ENCODE data around the gene ULBP2. TPM values are rescaled to one million over a fixed set of nuclear protein-coding genes. Genes with fewer than 3 reads are reported as not detected.
"Not testable (repeated sequence)": the region's sequence is repeated elsewhere in the genome, so short reads cannot be mapped to it uniquely, and the experiment has no call there.

ULBP2 gene
- polyA plus RNA-seq, 1 donor: 0.09 TPM

GRCh38 chr6:149909701-149910470, 31.9 kb upstream of the ULBP2 start:
- H3K4me1 ChIP-seq (ENCODE audit: control insufficient read depth, insufficient read depth, low read length): no peaks in the 10 kb centered on the region
- no peak overlapping the region for H3K27ac ChIP-seq (ENCODE audit: low read length)
- H3K27me3 ChIP-seq (ENCODE audit: control insufficient read depth, insufficient read depth, low read length): no peaks in the 10 kb centered on the region
- H3K36me3 ChIP-seq (ENCODE audit: control insufficient read depth, insufficient read depth, low read length): no peaks in the 10 kb centered on the region
- no peak for DNase-seq
- peaks cover 7% of the 10 kb centered on the region for H3K9me3 ChIP-seq (ENCODE audit: control insufficient read depth, low read depth, low read length)
- no peak overlapping the region for H3K4me3 ChIP-seq (ENCODE audit: low read length)
- no CpG with 5 or more reads among the region's 9 CpGs for WGBS (ENCODE audit: insufficient coverage, low lambda C conversion rate)

DNA sequence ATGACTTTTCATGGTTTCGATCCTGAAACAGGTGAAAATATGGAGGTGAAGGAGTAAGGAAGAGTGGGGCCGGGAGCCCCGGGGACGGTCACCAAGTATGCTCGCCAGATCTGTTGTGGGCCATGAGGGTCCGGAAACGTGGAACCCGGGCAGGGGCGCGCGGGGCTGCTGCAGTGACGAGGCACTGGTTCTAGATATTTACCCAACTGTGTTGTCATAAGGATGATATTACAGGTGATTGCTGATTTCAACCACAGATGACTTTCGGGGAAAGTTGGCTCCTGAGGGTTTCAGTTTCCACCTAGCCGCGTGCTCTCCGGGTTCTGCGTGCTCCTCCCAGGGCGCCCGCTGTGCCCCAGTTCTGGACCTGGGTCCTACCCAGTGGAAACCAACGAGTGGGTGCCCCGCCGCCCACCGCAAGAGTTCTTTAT, 31.1 kb upstream of the ULBP2 start:
- Histone ChIP-seq H3K4me1 (ENCODE audit: control insufficient read depth, insufficient read depth, low read length) (no peaks in the 10 kb centered on the region), H3K4me3 (ENCODE audit: low read length) (no peak overlapping the region), H3K9me3 (ENCODE audit: control insufficient read depth, low read depth, low read length) (peaks cover 7% of the 10 kb centered on the region), H3K27me3 (ENCODE audit: control insufficient read depth, insufficient read depth, low read length) (no peaks in the 10 kb centered on the region), H3K36me3 (ENCODE audit: control insufficient read depth, insufficient read depth, low read length) (no peaks in the 10 kb centered on the region), H3K27ac (ENCODE audit: low read length) (no peak overlapping the region)
- no peak for DNase-seq
- WGBS (ENCODE audit: insufficient coverage, low lambda C conversion rate): 95% methylated on average over 4 of the region's 23 CpGs

- not testable (repeated sequence) for H3K27me3 ChIP-seq (ENCODE audit: control insufficient read depth, insufficient read depth, low read length); DNase-seq; H3K27ac ChIP-seq (ENCODE audit: low read length); H3K9me3 ChIP-seq (ENCODE audit: control insufficient read depth, low read depth, low read length); H3K4me1 ChIP-seq (ENCODE audit: control insufficient read depth, insufficient read depth, low read length); H3K36me3 ChIP-seq (ENCODE audit: control insufficient read depth, insufficient read depth, low read length); H3K4me3 ChIP-seq (ENCODE audit: low read length)
- no CpG with 5 or more reads among the region's 3 CpGs for WGBS (ENCODE audit: insufficient coverage, low lambda C conversion rate)
Measured at GRCh38 chr6:149912680-149913079, 29.1 kb upstream of the ULBP2 start.

DNA sequence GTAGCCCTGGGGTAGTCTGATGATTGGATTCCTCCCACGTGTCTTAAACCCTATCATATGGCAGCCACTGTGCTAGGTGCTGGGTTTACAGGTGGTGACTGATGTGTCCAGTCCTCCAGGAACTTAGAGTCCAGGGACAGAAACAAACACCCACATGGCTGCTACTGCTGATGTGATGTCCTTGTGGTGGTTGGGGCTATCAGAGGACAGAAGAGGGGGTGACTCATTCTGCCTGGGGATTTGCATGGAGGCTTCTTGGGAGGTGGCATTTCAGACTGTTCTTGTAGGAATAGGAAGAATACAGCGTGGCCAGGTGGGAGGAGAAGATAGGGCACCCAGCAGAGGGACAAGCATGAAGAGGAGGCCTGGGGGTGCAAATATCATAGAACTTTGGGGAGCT, 28.7 kb upstream of the ULBP2 start:
- Histone ChIP-seq H3K27ac (ENCODE audit: low read length) (no peak overlapping the region), H3K27me3 (ENCODE audit: control insufficient read depth, insufficient read depth, low read length) (no peaks in the 10 kb centered on the region), H3K4me1 (ENCODE audit: control insufficient read depth, insufficient read depth, low read length) (no peaks in the 10 kb centered on the region), H3K4me3 (ENCODE audit: low read length) (no peak overlapping the region), H3K9me3 (ENCODE audit: control insufficient read depth, low read depth, low read length) (peaks cover 7% of the 10 kb centered on the region), H3K36me3 (ENCODE audit: control insufficient read depth, insufficient read depth, low read length) (no peaks in the 10 kb centered on the region)
- WGBS (ENCODE audit: insufficient coverage, low lambda C conversion rate): no CpG with 5 or more reads among the region's 2 CpGs
- no peak for DNase-seq

DNA sequence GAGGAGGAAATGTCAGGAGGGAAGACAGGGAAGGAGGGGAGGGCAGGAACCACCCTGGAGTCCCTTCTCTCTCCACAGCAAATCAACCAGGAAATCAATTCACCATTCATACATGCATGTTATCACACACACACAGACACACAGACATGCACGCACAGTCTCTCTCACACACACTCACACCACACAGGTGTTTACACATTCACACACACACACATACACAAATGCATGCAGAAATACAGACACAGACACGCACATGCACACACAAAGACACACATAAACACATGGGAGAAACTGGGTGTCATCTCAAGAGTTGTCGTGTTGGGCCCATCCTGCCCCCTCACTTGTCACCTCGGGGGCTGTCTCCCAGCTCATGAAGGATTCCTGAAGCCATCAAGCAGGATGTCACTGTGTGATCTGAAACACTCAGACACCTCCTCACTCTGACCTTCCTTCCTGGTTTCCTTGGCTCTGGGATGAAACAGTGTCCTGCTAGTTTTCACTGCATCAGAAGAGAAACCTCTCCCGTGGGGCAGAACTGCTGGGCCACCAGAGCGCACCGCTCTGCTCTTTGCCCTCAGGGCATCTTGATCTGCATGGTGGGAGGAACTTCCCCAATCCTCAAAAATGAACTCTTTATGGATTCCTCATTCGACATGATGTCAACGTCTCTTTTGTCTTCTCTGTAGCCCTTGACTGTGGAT, 28.1 kb upstream of the ULBP2 start:
- H3K27ac ChIP-seq (ENCODE audit: low read length): no peak overlapping the region
- peaks cover 4% of the 10 kb centered on the region for H3K9me3 ChIP-seq (ENCODE audit: control insufficient read depth, low read depth, low read length)
- H3K4me3 ChIP-seq (ENCODE audit: low read length): no peak overlapping the region
- WGBS (ENCODE audit: insufficient coverage, low lambda C conversion rate): no CpG with 5 or more reads among the region's 9 CpGs
- H3K36me3 ChIP-seq (ENCODE audit: control insufficient read depth, insufficient read depth, low read length): no peaks in the 10 kb centered on the region
- no peaks in the 10 kb centered on the region for H3K27me3 ChIP-seq (ENCODE audit: control insufficient read depth, insufficient read depth, low read length)
- no peak for DNase-seq
- H3K4me1 ChIP-seq (ENCODE audit: control insufficient read depth, insufficient read depth, low read length): no peaks in the 10 kb centered on the region

- DNase-seq: no peak
- H3K27me3 ChIP-seq (ENCODE audit: control insufficient read depth, insufficient read depth, low read length): peaks cover under 1% of the 10 kb centered on the region
- no peak overlapping the region for H3K4me3 ChIP-seq (ENCODE audit: low read length)
- H3K9me3 ChIP-seq (ENCODE audit: control insufficient read depth, low read depth, low read length): no peaks in the 10 kb centered on the region
- no peaks in the 10 kb centered on the region for H3K36me3 ChIP-seq (ENCODE audit: control insufficient read depth, insufficient read depth, low read length)
- no CpG with 5 or more reads among the region's 10 CpGs for WGBS (ENCODE audit: insufficient coverage, low lambda C conversion rate)
- H3K27ac ChIP-seq (ENCODE audit: low read length): no peak overlapping the region
- H3K4me1 ChIP-seq (ENCODE audit: control insufficient read depth, insufficient read depth, low read length): no peaks in the 10 kb centered on the region
Measured at GRCh38 chr6:149915970-149916865, 25.6 kb upstream of the ULBP2 start.

DNA sequence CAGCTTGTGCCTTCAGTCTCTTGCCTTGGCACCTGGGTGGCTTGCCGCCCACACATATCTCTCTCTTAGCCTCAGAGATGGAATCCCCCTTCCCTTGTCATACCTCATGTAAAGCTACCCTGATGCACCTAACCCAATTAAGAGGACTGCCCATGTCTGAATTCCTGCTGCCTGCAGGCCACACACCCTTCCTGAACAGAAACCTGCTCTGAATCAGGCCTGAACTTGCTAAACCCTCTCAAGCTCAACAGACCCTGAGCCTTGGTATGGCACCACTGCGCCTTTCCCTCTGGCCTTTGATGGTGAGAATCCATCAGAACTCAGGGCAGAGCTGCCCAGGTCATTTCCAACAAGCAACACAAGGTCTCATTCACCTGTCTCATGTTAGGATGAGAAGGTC, 24.1 kb upstream of the ULBP2 start:
- no peaks in the 10 kb centered on the region for H3K9me3 ChIP-seq (ENCODE audit: control insufficient read depth, low read depth, low read length)
- H3K36me3 ChIP-seq (ENCODE audit: control insufficient read depth, insufficient read depth, low read length): no peaks in the 10 kb centered on the region
- no peak overlapping the region for H3K4me3 ChIP-seq (ENCODE audit: low read length)
- 100% methylated on average over 1 of the region's 2 CpGs for WGBS (ENCODE audit: insufficient coverage, low lambda C conversion rate)
- H3K27me3 ChIP-seq (ENCODE audit: control insufficient read depth, insufficient read depth, low read length): peaks cover 15% of the 10 kb centered on the region
- no peak for DNase-seq
- peaks cover 6% of the 10 kb centered on the region for H3K4me1 ChIP-seq (ENCODE audit: control insufficient read depth, insufficient read depth, low read length)
- H3K27ac ChIP-seq (ENCODE audit: low read length): no peak overlapping the region

- Histone ChIP-seq H3K27ac (ENCODE audit: low read length) (no peak overlapping the region), H3K4me3 (ENCODE audit: low read length) (no peak overlapping the region), H3K9me3 (ENCODE audit: control insufficient read depth, low read depth, low read length) (no peaks in the 10 kb centered on the region), H3K36me3 (ENCODE audit: control insufficient read depth, insufficient read depth, low read length) (no peaks in the 10 kb centered on the region), H3K4me1 (ENCODE audit: control insufficient read depth, insufficient read depth, low read length) (peaks cover 9% of the 10 kb centered on the region), H3K27me3 (ENCODE audit: control insufficient read depth, insufficient read depth, low read length) (peaks cover 20% of the 10 kb centered on the region)
- WGBS (ENCODE audit: insufficient coverage, low lambda C conversion rate): no CpG with 5 or more reads among the region's 6 CpGs
- DNase-seq: no peak
Measured at GRCh38 chr6:149918151-149918905, 23.5 kb upstream of the ULBP2 start.

DNA sequence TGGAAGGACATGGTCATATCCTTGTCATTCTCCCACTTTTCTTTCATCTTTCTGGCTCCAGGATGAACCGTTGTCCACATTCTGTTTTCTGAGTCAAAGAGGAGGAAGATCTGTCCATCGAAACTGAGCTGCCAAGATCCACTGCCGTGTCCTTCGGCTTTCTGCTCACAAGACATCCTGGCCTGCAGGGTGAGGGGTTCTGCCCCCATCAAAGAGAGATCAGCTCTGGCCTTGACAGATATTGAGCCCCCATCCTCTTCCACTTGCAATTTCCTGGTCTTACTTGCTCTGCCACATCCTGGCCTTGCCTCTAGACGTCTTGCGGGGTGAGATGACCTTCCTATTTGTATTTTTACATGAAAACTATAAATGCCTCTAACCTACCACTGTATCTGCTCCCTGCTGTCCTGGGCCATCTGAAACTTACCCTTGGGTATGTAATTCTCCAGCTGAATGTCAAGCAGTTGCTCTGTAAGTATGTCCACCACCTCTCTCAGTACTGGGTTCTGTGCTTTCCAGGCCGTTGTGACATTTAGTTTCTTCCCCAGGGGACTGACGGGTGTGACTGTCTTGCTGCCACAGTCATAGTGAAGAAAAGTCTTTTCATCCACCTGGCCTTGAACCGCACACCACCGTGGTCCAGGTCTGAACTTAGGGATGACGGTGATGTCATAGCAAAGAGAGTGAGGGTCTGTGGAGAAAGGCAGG, 22.5 kb upstream of the ULBP2 start:
- H3K36me3 ChIP-seq (ENCODE audit: control insufficient read depth, insufficient read depth, low read length); H3K27ac ChIP-seq (ENCODE audit: low read length); DNase-seq; H3K4me3 ChIP-seq (ENCODE audit: low read length); H3K9me3 ChIP-seq (ENCODE audit: control insufficient read depth, low read depth, low read length): not testable (repeated sequence)
- H3K4me1 ChIP-seq (ENCODE audit: control insufficient read depth, insufficient read depth, low read length): peaks cover 14% of the 10 kb centered on the region
- peaks cover 30% of the 10 kb centered on the region for H3K27me3 ChIP-seq (ENCODE audit: control insufficient read depth, insufficient read depth, low read length)
- 100% methylated on average over 1 of the region's 11 CpGs for WGBS (ENCODE audit: insufficient coverage, low lambda C conversion rate)
